OCI-LY7 (cell line): ENCODE measurements around the gene NKAIN2.

Experiments used
- CTCF ChIP-seq: fragments of 200-600 bp; sonication (generic); conservative IDR thresholded peaks from 2 replicates; pipeline ENCODE4 v1.5.1; 2014; ENCODE audit warnings: mild to moderate bottlenecking, antibody characterized with exemption, low read length, moderate library complexity, mixed read lengths
- EZH2phosphoT487 ChIP-seq: fragments of 200-600 bp; sonication (generic); IDR thresholded peaks from 2 replicates; pipeline ENCODE4 v1.6.1; 2018; ENCODE audit warnings: low read depth, borderline replicate concordance, mild to moderate bottlenecking, mixed run types, antibody characterized with exemption, low read length, moderate library complexity, mixed read lengths

GRCh38 chr6:124078169-124078568 is 274.5 kb downstream of the NKAIN2 start:
- no peak for TF ChIP-seq CTCF
- no peak for TF ChIP-seq EZH2phosphoT487
